Prostate gland (tissue), 2 donors: Measurements from ENCODE around the gene ATG101.

Experiments used
- POLR2AphosphoS5 ChIP-seq: sonication (generic); formaldehyde crosslinking; IDR thresholded peaks from one replicate; pipeline ENCODE4 v1.6.1; 2017; ENCODE audit warnings: antibody characterized with exemption
- TF ChIP-seq, protein P1 (sequence below), 4 experiments: fragments of 200-600 bp in 2 of 4; fragments of 450-650 bp in 2 of 4; sonication (generic) in 2 of 4; IDR thresholded peaks; 1 replicate in 3 of 4; 2 replicates in 1 of 4; pipeline ENCODE4 v1.5.1; 2016 to 2019; ENCODE audit warnings: antibody characterized with exemption in 4 of 4, mild to moderate bottlenecking in 2 of 4, moderate library complexity in 2 of 4

GRCh38 chr12:52076811-52077210 is 7.0 kb downstream of the ATG101 start:
- TF ChIP-seq, protein P1, sequence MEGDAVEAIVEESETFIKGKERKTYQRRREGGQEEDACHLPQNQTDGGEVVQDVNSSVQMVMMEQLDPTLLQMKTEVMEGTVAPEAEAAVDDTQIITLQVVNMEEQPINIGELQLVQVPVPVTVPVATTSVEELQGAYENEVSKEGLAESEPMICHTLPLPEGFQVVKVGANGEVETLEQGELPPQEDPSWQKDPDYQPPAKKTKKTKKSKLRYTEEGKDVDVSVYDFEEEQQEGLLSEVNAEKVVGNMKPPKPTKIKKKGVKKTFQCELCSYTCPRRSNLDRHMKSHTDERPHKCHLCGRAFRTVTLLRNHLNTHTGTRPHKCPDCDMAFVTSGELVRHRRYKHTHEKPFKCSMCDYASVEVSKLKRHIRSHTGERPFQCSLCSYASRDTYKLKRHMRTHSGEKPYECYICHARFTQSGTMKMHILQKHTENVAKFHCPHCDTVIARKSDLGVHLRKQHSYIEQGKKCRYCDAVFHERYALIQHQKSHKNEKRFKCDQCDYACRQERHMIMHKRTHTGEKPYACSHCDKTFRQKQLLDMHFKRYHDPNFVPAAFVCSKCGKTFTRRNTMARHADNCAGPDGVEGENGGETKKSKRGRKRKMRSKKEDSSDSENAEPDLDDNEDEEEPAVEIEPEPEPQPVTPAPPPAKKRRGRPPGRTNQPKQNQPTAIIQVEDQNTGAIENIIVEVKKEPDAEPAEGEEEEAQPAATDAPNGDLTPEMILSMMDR (IDR thresholded peaks at IDR 0.05) = no peak
- no peak for TF ChIP-seq POLR2AphosphoS5
